PC-9 (cell line): ENCODE results near the gene NOC4L. TPM values are rescaled to one million over a fixed set of nuclear protein-coding genes. Genes with fewer than 3 reads are reported as not detected.

Experiments used
- BruUV-seq: library from RNA; stranded (reverse); fragments of 400-500 nt; replicated peaks from 2 replicates; lab custom pipeline; 2021; lab: Mats Ljungman, UMichigan
- CTCF ChIA-PET: fragments of 300-600 bp; sonication (Branson Sonifier 250); formaldehyde crosslinking; loops from one replicate; lab custom pipeline; 2022; ENCODE audit warnings: antibody characterized with exemption; lab: Charles Lee
- POLR2A ChIA-PET: fragments of 300-600 bp; sonication (Branson Sonifier 250); formaldehyde crosslinking; loops from one replicate; lab custom pipeline; 2022; ENCODE audit warnings: antibody characterized with exemption; ENCODE audit not compliant: unreplicated experiment; lab: Charles Lee
- DNase-seq, 2 experiments: peaks; one replicate each; pipeline versions ENCODE4 v3.0.0 to v3.0.0-alpha.2; 2015 to 2022; ENCODE audit warnings: mixed read lengths in 1 of 2
- H2AFZ ChIP-seq: fragments of 200-600 bp; sonication (generic); 2 replicates; pipeline ENCODE4 v1.8.1; 2017; ENCODE audit warnings: antibody characterized with exemption
- H3F3A ChIP-seq: fragments of 200-600 bp; sonication (generic); 2 replicates; pipeline ENCODE4 v1.8.1; 2017; ENCODE audit warnings: antibody characterized with exemption, mild to moderate bottlenecking, low read depth; ENCODE audit not compliant: insufficient read depth
- H3K27ac ChIP-seq: fragments of 200-600 bp; sonication (generic); 2 replicates; pipeline ENCODE4 v1.6.1; 2016; ENCODE audit warnings: mixed run types
- H3K27me3 ChIP-seq: fragments of 200-600 bp; sonication (generic); 2 replicates; pipeline ENCODE4 v1.6.1; 2016; ENCODE audit warnings: low read depth, mixed run types; ENCODE audit not compliant: insufficient read depth
- H3K36me3 ChIP-seq: fragments of 200-600 bp; sonication (generic); 2 replicates; pipeline ENCODE4 v1.6.1; 2016; ENCODE audit warnings: low read depth, mixed run types
- H3K4me1 ChIP-seq: fragments of 200-600 bp; sonication (generic); replicated peaks from 2 replicates; pipeline ENCODE4 v1.6.1; 2016; ENCODE audit warnings: mixed run types; ENCODE audit not compliant: insufficient read depth
- H3K4me2 ChIP-seq: fragments of 200-600 bp; sonication (generic); 2 replicates; pipeline ENCODE4 v1.6.1; 2017; ENCODE audit warnings: mixed run types
- H3K4me3 ChIP-seq: fragments of 200-600 bp; sonication (generic); 2 replicates; pipeline ENCODE4 v1.6.1; 2016; ENCODE audit warnings: mixed run types
- H3K79me2 ChIP-seq: fragments of 200-600 bp; sonication (generic); 2 replicates; pipeline ENCODE4 v1.6.1; 2017; ENCODE audit warnings: low read depth, mixed run types
- H3K9me2 ChIP-seq: fragments of 200-600 bp; sonication (generic); 2 replicates; pipeline ENCODE4 v1.8.1; 2017; ENCODE audit warnings: mild to moderate bottlenecking; ENCODE audit not compliant: insufficient read depth
- H3K9me3 ChIP-seq: fragments of 200-600 bp; sonication (generic); 2 replicates; pipeline ENCODE4 v1.8.1; 2016; ENCODE audit warnings: low read depth; ENCODE audit not compliant: insufficient read depth
- H4K20me1 ChIP-seq: fragments of 200-600 bp; sonication (generic); 2 replicates; pipeline ENCODE4 v1.8.1; 2017; ENCODE audit not compliant: insufficient read depth
- EZH2 ChIP-seq: fragments of 200-600 bp; sonication (generic); IDR thresholded peaks from 2 replicates; pipeline ENCODE4 v1.8.0; 2017; ENCODE audit warnings: antibody characterized with exemption, low read depth
- intact Hi-C: fragments of 100-400 bp; cut with micrococcal nuclease; formaldehyde crosslinking; loops from one replicate; pipeline ENCODE4 v1.10.0; 2022; ENCODE audit not compliant: unreplicated experiment
- total RNA-seq: library from RNA; stranded (reverse); gene quantifications from 2 replicates; pipeline ENCODE4 v1.2.3, GENCODE V29; 2021
- TF ChIP-seq, protein P1 (sequence below): fragments of 200-600 bp; sonication (generic); conservative IDR thresholded peaks from 2 replicates; pipeline ENCODE4 v1.6.1; 2017; ENCODE audit warnings: mixed run types, antibody characterized with exemption, mild to moderate bottlenecking, moderate library complexity

Gene NOC4L
- total RNA-seq, 1 experiment from 2014 or later, result 27.1 TPM

- intact Hi-C loops, result loop anchor here (1.0 to 10.0 kb wide), 4 partner anchors 188 to 460 kb away; partner anchors contain the start of genes LRCOL1 and P2RX2
- Histone ChIP-seq H2AFZ (no peak overlapping the region), H3K4me2 (no peak overlapping the region), H3K79me2 (no peaks in the 10 kb centered on the region), H4K20me1 (peaks cover 21% of the 10 kb centered on the region), H3K27me3 (no peaks in the 10 kb centered on the region), H3K9me2 (no peaks in the 10 kb centered on the region), H3K36me3 (peaks cover 18% of the 10 kb centered on the region), H3F3A (peaks cover 26% of the 10 kb centered on the region), H3K9me3 (no peaks in the 10 kb centered on the region), H3K4me3 (no peak overlapping the region), H3K27ac (no peak overlapping the region), H3K4me1 (no peaks in the 10 kb centered on the region)
- no TSS peak for BruUV-seq
- CTCF ChIA-PET, result interaction anchor here (0.5 to 1.1 kb wide), 5 partner anchors 26 to 485 kb away, joined by 3 to 12 read pairs (median 4); no protein-coding TSS in a partner anchor
- TF ChIP-seq, protein P1, sequence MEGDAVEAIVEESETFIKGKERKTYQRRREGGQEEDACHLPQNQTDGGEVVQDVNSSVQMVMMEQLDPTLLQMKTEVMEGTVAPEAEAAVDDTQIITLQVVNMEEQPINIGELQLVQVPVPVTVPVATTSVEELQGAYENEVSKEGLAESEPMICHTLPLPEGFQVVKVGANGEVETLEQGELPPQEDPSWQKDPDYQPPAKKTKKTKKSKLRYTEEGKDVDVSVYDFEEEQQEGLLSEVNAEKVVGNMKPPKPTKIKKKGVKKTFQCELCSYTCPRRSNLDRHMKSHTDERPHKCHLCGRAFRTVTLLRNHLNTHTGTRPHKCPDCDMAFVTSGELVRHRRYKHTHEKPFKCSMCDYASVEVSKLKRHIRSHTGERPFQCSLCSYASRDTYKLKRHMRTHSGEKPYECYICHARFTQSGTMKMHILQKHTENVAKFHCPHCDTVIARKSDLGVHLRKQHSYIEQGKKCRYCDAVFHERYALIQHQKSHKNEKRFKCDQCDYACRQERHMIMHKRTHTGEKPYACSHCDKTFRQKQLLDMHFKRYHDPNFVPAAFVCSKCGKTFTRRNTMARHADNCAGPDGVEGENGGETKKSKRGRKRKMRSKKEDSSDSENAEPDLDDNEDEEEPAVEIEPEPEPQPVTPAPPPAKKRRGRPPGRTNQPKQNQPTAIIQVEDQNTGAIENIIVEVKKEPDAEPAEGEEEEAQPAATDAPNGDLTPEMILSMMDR, result no peak
- TF ChIP-seq EZH2, result no peak
- POLR2A ChIA-PET, result no interaction called here
- DNase-seq, result no peak
Observed at GRCh38 chr12:132154341-132154761, 10.1 kb downstream of the NOC4L start.

- CTCF ChIA-PET, result no interaction called here
- no peak for TF ChIP-seq EZH2
- TF ChIP-seq, protein P1, result no peak
- Histone ChIP-seq H3K9me2 (no peaks in the 10 kb centered on the region), H3K4me3 (no peak overlapping the region), H3K4me1 (no peaks in the 10 kb centered on the region), H2AFZ (no peak overlapping the region), H3K9me3 (no peaks in the 10 kb centered on the region), H3K27ac (no peak overlapping the region), H3K36me3 (peaks cover 18% of the 10 kb centered on the region), H3K4me2 (no peak overlapping the region), H3K27me3 (no peaks in the 10 kb centered on the region), H4K20me1 (peaks cover 21% of the 10 kb centered on the region), H3F3A (peaks cover 26% of the 10 kb centered on the region), H3K79me2 (no peaks in the 10 kb centered on the region)
- DNase-seq, result no peak
- POLR2A ChIA-PET, result no interaction called here
- intact Hi-C loops, result loop anchor here (1.0 to 10.0 kb wide), 4 partner anchors 187 to 460 kb away; partner anchors contain the start of genes LRCOL1 and P2RX2
- BruUV-seq, result no TSS peak
Observed at GRCh38 chr12:132154941-132155770, 10.9 kb downstream of the NOC4L start.

DNA sequence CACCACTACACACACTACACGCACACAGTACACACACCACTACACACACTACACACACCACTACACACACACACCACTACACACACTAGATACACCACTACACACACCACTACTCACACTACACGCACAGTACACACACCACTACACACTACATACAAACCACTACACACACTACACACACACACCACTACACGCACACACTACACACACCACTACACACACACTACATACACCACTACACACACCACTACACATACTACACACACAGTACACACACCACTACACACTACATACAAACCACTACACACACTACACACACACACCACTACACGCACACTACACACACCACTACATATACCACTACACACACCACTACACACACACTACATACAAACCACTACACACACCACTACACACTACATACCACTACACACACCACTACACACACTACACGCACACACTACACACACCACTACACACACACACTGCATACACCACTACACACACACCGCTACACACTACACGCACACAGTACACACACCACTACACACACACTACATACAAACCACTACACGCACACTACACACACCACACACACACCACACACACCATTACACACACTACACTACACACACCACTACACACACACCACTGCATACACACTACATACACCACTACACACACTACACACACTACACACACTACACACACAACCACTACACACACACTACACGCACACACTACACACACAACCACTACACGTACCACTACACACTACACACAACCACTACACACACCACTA is 11.7 kb downstream of the NOC4L start:
- no peak overlapping the region for H2AFZ ChIP-seq
- no peaks in the 10 kb centered on the region for H3K27me3 ChIP-seq
- H3K4me3 ChIP-seq, result no peak overlapping the region
- no peaks in the 10 kb centered on the region for H3K4me1 ChIP-seq
- no peak overlapping the region for H3K27ac ChIP-seq
- no peak overlapping the region for H3K4me2 ChIP-seq
- H3F3A ChIP-seq, result peaks cover 26% of the 10 kb centered on the region
- DNase-seq, result no peak
- TF ChIP-seq, protein P1, result no peak
- TF ChIP-seq EZH2, result no peak
- intact Hi-C loops, result loop anchor here (10.0 kb wide), 1 partner anchor 459 kb away; the partner anchor contains the start of genes LRCOL1 and P2RX2
- peaks cover 18% of the 10 kb centered on the region for H3K36me3 ChIP-seq
- peaks cover 20% of the 10 kb centered on the region for H4K20me1 ChIP-seq
- H3K9me2 ChIP-seq, result no peaks in the 10 kb centered on the region
- no TSS peak for BruUV-seq
- POLR2A ChIA-PET, result no interaction called here
- CTCF ChIA-PET, result no interaction called here
- H3K9me3 ChIP-seq, result no peaks in the 10 kb centered on the region
- H3K79me2 ChIP-seq, result no peaks in the 10 kb centered on the region
